ENCODE data around the gene IGFBP4. TPM values are rescaled to one million over a fixed set of nuclear protein-coding genes. Genes with fewer than 3 reads are reported as not detected.

IGFBP4 gene
- total and polyA plus RNA-seq, 4 donors: 197 to 565 (median 215) TPM

GRCh38 chr17:40496634-40497420 is 53.6 kb downstream of the IGFBP4 start:
- ATAC-seq (ENCODE audit: insufficient read depth, low FRiP score): no peak

GRCh38 chr17:40497695-40498094 is 54.4 kb downstream of the IGFBP4 start:
- DNase-seq: no peak
- ATAC-seq (ENCODE audit: insufficient read depth, low FRiP score): no peak
- Histone ChIP-seq H3K9ac (ENCODE audit: insufficient read depth in 1 of 2, low read length in 2 of 2) (no peak overlapping the region), H3K27me3 (ENCODE audit: control insufficient read depth in 3 of 3, insufficient read depth in 3 of 3, low read length in 2 of 3) (no peaks in the 10 kb centered on the region), H3K4me3 (no peak overlapping the region), H3K27ac (ENCODE audit: low read depth in 1 of 2, low read length in 1 of 2) (peak overlapping the region in 1 of 2 donors; percentile 11), H3K4me1 (ENCODE audit: control insufficient read depth in 5 of 5, insufficient read depth in 5 of 5, low read length in 5 of 5) (peaks cover 0 to 10% (median 0%) of the 10 kb centered on the region in 5 donors), H3K36me3 (ENCODE audit: control insufficient read depth in 4 of 4, insufficient read depth in 4 of 4, low read length in 4 of 4) (no peaks in the 10 kb centered on the region), H3K9me3 (ENCODE audit: control insufficient read depth in 4 of 4, insufficient read depth in 3 of 4, low read length in 3 of 4) (no peaks in the 10 kb centered on the region)
- 85 to 92% methylated on average over 2 of the region's 2 CpGs for WGBS, 2 donors
- no peak for TF ChIP-seq CTCF (IDR thresholded peaks at IDR 0.05; ENCODE audit: control extremely low read depth, extremely low read depth)

More at GRCh38 chr17:40496634-40497420, 53.6 kb downstream of the IGFBP4 start:
- DNase-seq: no peak
- peaks cover 0 to 10% (median 0%) of the 10 kb centered on the region in 5 donors for H3K4me1 ChIP-seq (ENCODE audit: control insufficient read depth in 5 of 5, insufficient read depth in 5 of 5, low read length in 5 of 5)
- WGBS, 2 donors: 72 to 79% methylated on average over 9 of the region's 9 CpGs
- H3K9ac ChIP-seq (ENCODE audit: insufficient read depth in 1 of 2, low read length in 2 of 2): no peak overlapping the region
- H3K9me3 ChIP-seq (ENCODE audit: control insufficient read depth in 4 of 4, insufficient read depth in 3 of 4, low read length in 3 of 4): no peaks in the 10 kb centered on the region
- H3K4me3 ChIP-seq: no peak overlapping the region
- H3K27me3 ChIP-seq (ENCODE audit: control insufficient read depth in 3 of 3, insufficient read depth in 3 of 3, low read length in 2 of 3): no peaks in the 10 kb centered on the region
- no peak overlapping the region for H3K27ac ChIP-seq (ENCODE audit: low read depth in 1 of 2, low read length in 1 of 2)
- no peaks in the 10 kb centered on the region for H3K36me3 ChIP-seq (ENCODE audit: control insufficient read depth in 4 of 4, insufficient read depth in 4 of 4, low read length in 4 of 4)
- TF ChIP-seq CTCF (IDR thresholded peaks at IDR 0.05; ENCODE audit: control extremely low read depth, extremely low read depth): no peak

DNA sequence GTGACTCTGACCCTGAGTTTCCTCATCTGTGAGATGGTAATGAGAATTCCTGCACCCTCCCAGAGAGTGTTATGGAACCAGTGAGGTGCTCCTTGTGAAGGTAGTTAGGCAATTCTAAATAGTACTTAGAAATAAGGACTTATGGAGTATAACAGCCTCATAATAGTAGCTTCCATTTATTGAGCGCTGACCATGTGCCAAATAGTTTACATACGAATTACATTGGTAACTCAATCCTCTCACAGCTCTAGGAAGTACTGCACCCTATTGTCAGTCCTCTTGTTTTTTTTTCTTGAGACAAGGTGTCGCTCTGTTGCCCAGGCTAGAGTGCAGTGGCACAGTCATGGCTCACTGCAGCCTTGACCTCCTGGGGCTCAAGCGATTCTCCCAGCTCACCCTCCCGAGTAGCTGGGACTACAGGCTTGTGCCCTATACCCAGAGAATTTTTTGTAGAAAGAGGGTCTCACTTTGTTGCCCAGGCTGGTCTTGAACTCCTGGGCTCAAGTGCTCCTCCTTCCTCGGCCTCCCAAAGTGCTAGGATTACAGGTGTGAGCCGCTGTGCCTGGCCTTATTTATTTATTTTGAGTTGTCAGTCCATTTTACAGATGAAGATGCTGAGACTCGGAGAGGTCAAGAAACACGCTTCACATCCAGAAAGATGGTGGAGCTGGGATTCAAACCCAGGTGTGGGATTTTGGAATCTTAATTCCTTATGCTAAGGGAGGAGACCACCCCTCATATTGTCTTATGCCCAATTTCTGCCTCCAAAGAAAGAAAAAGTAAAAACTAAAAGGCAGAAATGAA is 55.2 kb downstream of the IGFBP4 start:
- no peak for TF ChIP-seq CTCF (IDR thresholded peaks at IDR 0.05; ENCODE audit: control extremely low read depth, extremely low read depth)
- ATAC-seq (ENCODE audit: insufficient read depth, low FRiP score): peak; percentile 13
- no peak overlapping the region for H3K4me3 ChIP-seq
- DNase-seq: no peak
- H3K9me3 ChIP-seq (ENCODE audit: control insufficient read depth in 4 of 4, insufficient read depth in 3 of 4, low read length in 3 of 4): peaks cover 0 to 4% (median 0%) of the 10 kb centered on the region in 4 donors
- peaks cover 0 to 10% (median 0%) of the 10 kb centered on the region in 5 donors for H3K4me1 ChIP-seq (ENCODE audit: control insufficient read depth in 5 of 5, insufficient read depth in 5 of 5, low read length in 5 of 5)
- H3K36me3 ChIP-seq (ENCODE audit: control insufficient read depth in 4 of 4, insufficient read depth in 4 of 4, low read length in 4 of 4): no peaks in the 10 kb centered on the region
- no peak overlapping the region for H3K9ac ChIP-seq (ENCODE audit: insufficient read depth in 1 of 2, low read length in 2 of 2)
- H3K27ac ChIP-seq (ENCODE audit: low read depth in 1 of 2, low read length in 1 of 2): peak overlapping the region in 1 of 2 donors; percentile 26
- WGBS, 2 donors: 64 to 74% methylated on average over 9 of the region's 9 CpGs
- H3K27me3 ChIP-seq (ENCODE audit: control insufficient read depth in 3 of 3, insufficient read depth in 3 of 3, low read length in 2 of 3): no peaks in the 10 kb centered on the region
